ENCODE measurements around the gene CCL26.
"Not testable (repeated sequence)": the region's sequence is repeated elsewhere in the genome, so short reads cannot be mapped to it uniquely, and the experiment has no call there.

CCL26 gene

GRCh38 chr7:75771224-75771623 is 787 bp downstream of the CCL26 start:
- H3K27ac ChIP-seq = no peak overlapping the region
- H3K4me3 ChIP-seq = no peak overlapping the region
- no peak for TF ChIP-seq CTCF (IDR thresholded peaks at IDR 0.05)
- DNase-seq (ENCODE audit: low spot score) = no peak

- no peak overlapping the region for H3K27ac ChIP-seq
- peak; percentile 71 for TF ChIP-seq CTCF (IDR thresholded peaks at IDR 0.05)
- H3K4me3 ChIP-seq = no peak overlapping the region
- DNase-seq (ENCODE audit: low spot score) = no peak
Observed at GRCh38 chr7:75762350-75762917, 9.6 kb downstream of the CCL26 start.

- not testable (repeated sequence) for H3K4me3 ChIP-seq; DNase-seq (ENCODE audit: low spot score); H3K27ac ChIP-seq
Observed at GRCh38 chr7:75761801-75762200, 10.2 kb downstream of the CCL26 start.

GRCh38 chr7:75758491-75758890 is 13.5 kb downstream of the CCL26 start:
- no peak overlapping the region for H3K27ac ChIP-seq
- DNase-seq (ENCODE audit: low spot score) = no peak
- TF ChIP-seq CTCF (IDR thresholded peaks at IDR 0.05) = no peak
- H3K4me3 ChIP-seq = no peak overlapping the region

GRCh38 chr7:75757860-75758259 is 14.2 kb downstream of the CCL26 start:
- no peak overlapping the region for H3K4me3 ChIP-seq
- no peak overlapping the region for H3K27ac ChIP-seq
- DNase-seq (ENCODE audit: low spot score) = no peak
- no peak for TF ChIP-seq CTCF (IDR thresholded peaks at IDR 0.05)

GRCh38 chr7:75756991-75757676 is 14.9 kb downstream of the CCL26 start:
- Histone ChIP-seq H3K4me3 (no peak overlapping the region), H3K27ac (no peak overlapping the region)
- TF ChIP-seq CTCF (IDR thresholded peaks at IDR 0.05) = no peak
- DNase-seq (ENCODE audit: low spot score) = no peak

- no peak overlapping the region for H3K27ac ChIP-seq
- no peak for TF ChIP-seq CTCF (IDR thresholded peaks at IDR 0.05)
- no peak overlapping the region for H3K4me3 ChIP-seq
- no peak for DNase-seq (ENCODE audit: low spot score)
Observed at GRCh38 chr7:75756206-75756990, 15.6 kb downstream of the CCL26 start.
